ENCODE measurements around the gene SPAG17. TPM values are rescaled to one million over a fixed set of nuclear protein-coding genes. Genes with fewer than 3 reads are reported as not detected.

SPAG17 gene
- total and polyA plus RNA-seq, 2 experiments from 2014 or later: 1.0 to 1.1 TPM

DNA sequence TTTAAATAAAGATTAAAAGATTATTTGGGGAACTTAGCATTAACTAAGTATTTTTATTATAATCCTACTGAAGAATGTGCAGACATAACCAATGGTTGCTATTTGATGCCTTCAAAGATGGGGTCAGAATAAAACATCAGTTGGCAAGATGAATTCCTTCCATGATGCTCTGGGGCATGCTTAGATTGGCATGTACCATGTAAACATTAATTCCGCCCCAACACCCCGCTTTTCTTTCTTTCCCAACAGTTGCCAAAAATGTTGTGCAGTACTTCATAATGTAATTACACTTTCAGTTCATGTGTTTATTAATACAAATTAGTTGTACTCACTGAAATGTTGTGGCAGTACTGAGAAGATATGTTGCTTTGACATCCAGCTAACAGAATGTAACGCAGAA lies 82.6 kb downstream of the SPAG17 start:
- no peak for ATAC-seq
- Mint-ChIP-seq H3K27me3 (ENCODE audit: insufficient read depth, low read depth, poor library complexity) (no peaks in the 10 kb centered on the region), H3K4me3 (no peak overlapping the region), H3K36me3 (ENCODE audit: low read depth) (no peaks in the 10 kb centered on the region), H3K4me1 (peaks cover 6% of the 10 kb centered on the region; the same call in 2 of the 3 replicates), H3K9me3 (no peaks in the 10 kb centered on the region), H3K27ac (no peak overlapping the region)
- Histone ChIP-seq H3K9me2 (ENCODE audit: insufficient read depth) (peaks cover 13% of the 10 kb centered on the region; the same call in 1 of the 2 replicates), H3K4me3 (no peak overlapping the region), H3K36me3 (ENCODE audit: insufficient read depth) (no peaks in the 10 kb centered on the region), H3K79me2 (replicated peaks; ENCODE audit: insufficient read depth) (no peaks in the 10 kb centered on the region), H3K27me3 (ENCODE audit: insufficient read depth) (no peaks in the 10 kb centered on the region), H3K27ac (ENCODE audit: low read depth) (no peak overlapping the region), H2AFZ (no peak overlapping the region), H3F3A (replicated peaks; ENCODE audit: low read depth) (no peaks in the 10 kb centered on the region), H3K4me1 (ENCODE audit: insufficient read depth) (0 out of 2 replicates have a peak, but pooled peaks cover 15% of the 10 kb centered on the region), H3K4me2 (no peak overlapping the region), H4K20me1 (replicated peaks; ENCODE audit: insufficient read depth) (no peaks in the 10 kb centered on the region)
- no peak for DNase-seq (ENCODE audit: low spot score)
- TF ChIP-seq POLR2AphosphoS5 (IDR thresholded peaks at IDR 0.05; ENCODE audit: low read depth): no peak
- TF ChIP-seq EZH2 (IDR thresholded peaks at IDR 0.05; ENCODE audit: low read depth, unreplicated experiment): no peak
- TF ChIP-seq EZH2phosphoT487 (IDR thresholded peaks at IDR 0.05; ENCODE audit: unreplicated experiment): no peak
- TF ChIP-seq ZNF331 (CRISPR knock-in tag; IDR thresholded peaks at IDR 0.05; ENCODE audit: low read depth): no peak
- TF ChIP-seq, protein P1, sequence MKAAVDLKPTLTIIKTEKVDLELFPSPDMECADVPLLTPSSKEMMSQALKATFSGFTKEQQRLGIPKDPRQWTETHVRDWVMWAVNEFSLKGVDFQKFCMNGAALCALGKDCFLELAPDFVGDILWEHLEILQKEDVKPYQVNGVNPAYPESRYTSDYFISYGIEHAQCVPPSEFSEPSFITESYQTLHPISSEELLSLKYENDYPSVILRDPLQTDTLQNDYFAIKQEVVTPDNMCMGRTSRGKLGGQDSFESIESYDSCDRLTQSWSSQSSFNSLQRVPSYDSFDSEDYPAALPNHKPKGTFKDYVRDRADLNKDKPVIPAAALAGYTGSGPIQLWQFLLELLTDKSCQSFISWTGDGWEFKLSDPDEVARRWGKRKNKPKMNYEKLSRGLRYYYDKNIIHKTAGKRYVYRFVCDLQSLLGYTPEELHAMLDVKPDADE (IDR thresholded peaks at IDR 0.05): no peak
- TF ChIP-seq CREB1 (CRISPR knock-in tag; IDR thresholded peaks at IDR 0.05; ENCODE audit: low read depth): no peak
- no peak for TF ChIP-seq JUNB (IDR thresholded peaks at IDR 0.05; ENCODE audit: unreplicated experiment)
- TF ChIP-seq, protein P2, sequence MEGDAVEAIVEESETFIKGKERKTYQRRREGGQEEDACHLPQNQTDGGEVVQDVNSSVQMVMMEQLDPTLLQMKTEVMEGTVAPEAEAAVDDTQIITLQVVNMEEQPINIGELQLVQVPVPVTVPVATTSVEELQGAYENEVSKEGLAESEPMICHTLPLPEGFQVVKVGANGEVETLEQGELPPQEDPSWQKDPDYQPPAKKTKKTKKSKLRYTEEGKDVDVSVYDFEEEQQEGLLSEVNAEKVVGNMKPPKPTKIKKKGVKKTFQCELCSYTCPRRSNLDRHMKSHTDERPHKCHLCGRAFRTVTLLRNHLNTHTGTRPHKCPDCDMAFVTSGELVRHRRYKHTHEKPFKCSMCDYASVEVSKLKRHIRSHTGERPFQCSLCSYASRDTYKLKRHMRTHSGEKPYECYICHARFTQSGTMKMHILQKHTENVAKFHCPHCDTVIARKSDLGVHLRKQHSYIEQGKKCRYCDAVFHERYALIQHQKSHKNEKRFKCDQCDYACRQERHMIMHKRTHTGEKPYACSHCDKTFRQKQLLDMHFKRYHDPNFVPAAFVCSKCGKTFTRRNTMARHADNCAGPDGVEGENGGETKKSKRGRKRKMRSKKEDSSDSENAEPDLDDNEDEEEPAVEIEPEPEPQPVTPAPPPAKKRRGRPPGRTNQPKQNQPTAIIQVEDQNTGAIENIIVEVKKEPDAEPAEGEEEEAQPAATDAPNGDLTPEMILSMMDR (conservative IDR thresholded peaks at IDR 0.05; ENCODE audit: low read depth in 2 of 2): no peak
- TF ChIP-seq REST (IDR thresholded peaks at IDR 0.05; ENCODE audit: unreplicated experiment): no peak
- TF ChIP-seq STAT1 (IDR thresholded peaks at IDR 0.05; ENCODE audit: unreplicated experiment): no peak
- no peak for TF ChIP-seq NANOG (IDR thresholded peaks at IDR 0.05; ENCODE audit: borderline replicate concordance)
- TF ChIP-seq ZNF114 (CRISPR knock-in tag; IDR thresholded peaks at IDR 0.05): no peak
- no peak for TF ChIP-seq ZNF462 (CRISPR knock-in tag; IDR thresholded peaks at IDR 0.05)
